Hepatic stellate cell (primary cell): ENCODE results near the gene PRUNE1.
A peak's percentile ranks its signal among the peaks of the same experiment; 100 is the strongest.

Experiments used
- DNase-seq: peaks from one replicate; pipeline ENCODE4 v3.0.0; 2011; ENCODE audit warnings: low spot score

PRUNE1 gene, protein sequence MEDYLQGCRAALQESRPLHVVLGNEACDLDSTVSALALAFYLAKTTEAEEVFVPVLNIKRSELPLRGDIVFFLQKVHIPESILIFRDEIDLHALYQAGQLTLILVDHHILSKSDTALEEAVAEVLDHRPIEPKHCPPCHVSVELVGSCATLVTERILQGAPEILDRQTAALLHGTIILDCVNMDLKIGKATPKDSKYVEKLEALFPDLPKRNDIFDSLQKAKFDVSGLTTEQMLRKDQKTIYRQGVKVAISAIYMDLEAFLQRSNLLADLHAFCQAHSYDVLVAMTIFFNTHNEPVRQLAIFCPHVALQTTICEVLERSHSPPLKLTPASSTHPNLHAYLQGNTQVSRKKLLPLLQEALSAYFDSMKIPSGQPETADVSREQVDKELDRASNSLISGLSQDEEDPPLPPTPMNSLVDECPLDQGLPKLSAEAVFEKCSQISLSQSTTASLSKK

DNA sequence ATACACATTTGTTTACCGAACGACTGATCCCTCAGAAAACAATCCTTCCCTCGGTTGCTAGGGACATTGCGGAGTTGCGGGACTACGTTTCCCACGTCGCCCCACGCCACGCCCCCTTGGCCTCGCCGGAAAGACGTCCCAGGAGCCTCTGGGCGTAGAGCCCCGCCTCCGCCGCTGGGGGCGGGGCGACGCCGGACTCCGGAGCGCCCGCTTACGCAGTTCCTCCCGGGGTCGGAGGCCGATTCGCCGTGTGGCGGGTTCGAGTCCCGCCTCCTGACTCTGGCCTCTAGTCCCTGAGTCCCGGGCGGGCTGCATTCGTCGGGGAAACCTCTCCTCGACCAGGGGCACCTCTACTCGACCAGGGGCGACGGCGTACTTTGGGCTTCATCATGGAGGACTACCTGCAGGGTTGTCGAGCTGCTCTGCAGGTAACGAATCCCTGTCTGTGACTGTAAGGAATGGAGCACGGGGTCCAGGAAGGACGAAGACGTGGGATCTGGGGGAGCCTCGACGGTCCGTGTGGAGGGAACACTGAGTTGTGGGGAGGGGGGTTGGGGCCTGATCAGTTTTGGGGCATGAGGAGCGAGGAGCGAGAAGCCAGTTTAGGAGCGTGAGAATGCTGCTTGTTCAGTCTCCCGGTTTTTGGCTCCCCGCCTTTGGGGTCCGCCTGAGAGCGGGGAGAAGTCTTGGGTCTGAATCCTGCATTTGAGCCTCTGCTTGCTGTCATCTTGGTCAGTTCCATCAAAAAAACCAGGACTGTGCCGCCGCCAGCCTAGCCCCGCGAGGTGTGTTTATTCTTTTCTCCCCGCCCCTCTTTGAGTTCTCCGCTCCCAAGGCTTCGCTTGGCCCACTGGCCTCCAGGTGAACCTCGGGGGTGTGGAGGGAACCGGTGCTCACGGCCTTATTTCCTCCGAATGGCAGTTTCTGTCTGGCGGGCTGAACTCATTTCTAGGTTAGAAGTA, at the start of gene PRUNE1:
Gene PRUNE1 (plus strand): TSS at position 206 of the 962 bp plus-strand sequence. CDS start 184 bp downstream, at position 390.
- peak; percentile 97 for DNase-seq

DNA sequence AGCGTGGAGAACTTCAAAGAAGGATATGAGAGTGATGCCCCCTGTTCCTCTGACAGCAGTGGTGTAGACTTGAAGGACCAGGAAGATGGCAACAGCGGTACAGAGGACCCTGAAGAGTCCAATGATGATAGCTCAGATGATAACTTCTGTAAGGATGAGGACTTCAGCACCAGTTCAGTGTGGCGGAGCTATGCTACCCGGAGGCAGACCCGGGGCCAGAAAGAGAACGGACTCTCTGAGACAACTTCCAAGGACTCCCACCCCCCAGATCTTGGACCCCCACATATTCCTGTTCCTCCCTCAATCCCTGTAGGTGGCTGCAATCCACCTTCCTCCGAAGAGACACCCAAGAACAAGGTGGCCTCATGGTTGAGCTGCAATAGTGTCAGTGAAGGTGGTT, 47.6 kb upstream of the PRUNE1 start:
- DNase-seq, result no peak

DNA sequence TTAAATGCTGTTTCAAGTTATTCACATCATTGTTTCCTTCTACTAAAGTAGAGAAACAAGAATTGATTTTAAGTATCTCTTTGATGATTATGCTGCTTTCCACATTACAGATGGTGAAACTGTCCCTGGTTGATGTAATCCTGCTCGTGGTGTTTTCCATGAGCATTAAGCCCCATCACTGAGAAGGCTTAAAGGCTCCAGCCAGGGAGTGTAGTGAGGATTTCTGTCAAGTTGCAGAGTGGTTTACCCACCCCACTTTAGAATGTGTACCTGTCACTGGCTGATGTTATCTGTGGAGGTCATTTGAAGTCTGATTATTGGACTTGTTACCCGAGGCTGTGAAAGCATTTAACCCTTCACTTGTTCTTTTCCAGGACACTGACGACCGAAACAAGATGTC, 46.5 kb upstream of the PRUNE1 start:
- no peak for DNase-seq

DNA sequence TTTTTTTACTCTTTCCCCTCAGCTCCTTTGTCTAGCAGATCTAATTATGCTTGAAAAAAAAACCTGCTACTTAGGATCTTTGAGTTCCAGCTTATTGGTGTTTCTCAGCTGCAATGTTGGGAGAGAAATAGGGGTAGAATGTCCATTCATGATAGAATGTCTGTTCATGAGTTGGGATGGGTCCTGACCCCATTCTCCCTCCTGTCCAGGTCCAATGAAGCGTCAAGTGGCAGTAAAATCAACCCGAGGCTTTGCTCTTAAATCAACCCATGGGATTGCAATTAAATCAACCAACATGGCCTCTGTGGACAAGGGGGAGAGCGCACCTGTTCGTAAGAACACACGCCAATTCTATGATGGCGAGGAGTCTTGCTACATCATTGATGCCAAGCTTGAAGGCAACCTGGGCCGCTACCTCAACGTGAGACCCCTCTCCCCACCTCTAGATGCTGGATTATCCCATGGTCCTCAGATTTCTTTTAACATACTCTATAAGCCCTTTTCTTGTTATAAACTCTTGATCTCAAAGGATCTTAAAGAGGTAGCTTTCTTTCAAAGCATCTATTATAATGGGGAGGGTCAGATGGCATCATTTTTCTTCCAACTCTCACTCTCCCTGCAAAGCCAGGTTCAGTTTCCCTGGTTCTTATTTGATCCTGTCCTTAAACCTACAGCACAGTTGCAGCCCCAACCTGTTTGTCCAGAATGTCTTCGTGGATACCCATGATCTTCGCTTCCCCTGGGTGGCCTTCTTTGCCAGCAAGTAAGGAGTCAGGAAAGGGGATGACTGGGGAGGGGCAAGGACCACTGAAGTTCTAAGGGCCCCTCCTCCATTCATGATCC, 44.7 kb upstream of the PRUNE1 start:
- DNase-seq, result no peak

DNA sequence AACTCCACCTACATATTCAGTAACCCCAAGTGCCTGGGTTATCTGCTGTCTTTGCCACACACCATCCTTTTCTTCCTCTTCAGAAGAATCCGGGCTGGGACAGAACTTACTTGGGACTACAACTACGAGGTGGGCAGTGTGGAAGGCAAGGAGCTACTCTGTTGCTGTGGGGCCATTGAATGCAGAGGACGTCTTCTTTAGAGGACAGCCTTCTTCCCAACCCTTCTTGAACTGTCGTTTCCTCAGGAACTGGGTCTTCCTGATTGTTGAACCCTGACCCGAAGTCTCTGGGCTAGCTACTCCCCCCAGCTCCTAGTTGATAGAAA, 44.1 kb upstream of the PRUNE1 start:
- no peak for DNase-seq

DNA sequence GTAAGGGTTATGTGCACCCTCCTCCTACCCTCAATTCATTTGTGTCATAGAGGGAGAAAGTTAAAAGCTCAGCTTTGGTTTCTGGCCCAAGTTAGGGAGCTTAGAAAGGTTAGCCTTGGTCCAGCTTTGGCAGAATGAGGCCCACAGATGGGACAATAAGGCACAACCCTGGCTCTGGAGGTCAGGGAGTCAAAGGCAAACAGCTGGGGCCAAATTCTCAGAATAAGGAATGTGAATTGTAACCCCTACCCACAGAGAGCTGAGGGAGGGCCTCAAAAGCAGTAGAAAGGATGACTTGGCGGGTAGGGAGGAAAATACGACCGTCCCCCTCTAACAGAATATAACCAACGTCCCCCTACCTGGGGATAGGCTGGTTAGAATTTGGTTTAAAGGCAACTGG, 42.6 kb upstream of the PRUNE1 start:
- DNase-seq, result no peak

DNA sequence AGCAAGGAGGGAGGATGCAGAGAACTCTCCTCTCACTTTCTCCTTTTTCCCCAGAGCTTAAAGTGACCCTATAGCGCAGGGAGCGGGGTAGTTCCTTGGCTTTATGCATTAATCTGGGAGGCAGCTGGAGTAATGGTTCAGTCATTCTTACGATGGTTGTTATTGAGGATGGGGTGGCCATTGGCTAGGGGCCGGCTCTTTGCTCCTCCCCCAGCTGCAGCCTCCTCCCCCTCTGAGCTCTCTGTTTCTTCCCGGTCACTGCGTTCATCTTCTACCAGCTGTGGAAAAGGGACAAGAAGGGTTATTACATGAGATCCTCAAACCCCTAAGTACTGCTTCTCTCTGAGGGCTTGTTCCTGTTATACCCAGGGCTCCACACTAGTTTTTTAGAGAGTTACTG, 42.2 kb upstream of the PRUNE1 start:
- no peak for DNase-seq

DNA sequence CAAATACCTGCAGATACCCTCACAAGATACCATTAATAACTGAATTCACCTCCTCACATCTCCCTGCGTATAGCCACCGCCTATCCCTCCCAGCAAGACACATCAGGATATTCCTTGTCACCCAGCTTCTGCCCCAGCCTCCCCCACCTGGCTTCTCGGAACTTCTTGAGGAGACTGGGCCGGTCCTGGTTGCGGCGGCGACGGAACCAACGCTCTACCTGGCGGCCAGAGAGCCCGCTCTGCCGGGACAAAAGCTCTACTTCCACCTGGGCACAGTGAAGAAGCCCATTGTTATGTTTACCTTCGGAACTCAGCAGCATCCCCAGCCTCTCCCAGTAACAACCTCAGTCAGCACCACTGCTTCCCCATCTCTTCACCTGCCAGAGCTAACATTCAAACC, 40.3 kb upstream of the PRUNE1 start:
- no peak for DNase-seq

DNA sequence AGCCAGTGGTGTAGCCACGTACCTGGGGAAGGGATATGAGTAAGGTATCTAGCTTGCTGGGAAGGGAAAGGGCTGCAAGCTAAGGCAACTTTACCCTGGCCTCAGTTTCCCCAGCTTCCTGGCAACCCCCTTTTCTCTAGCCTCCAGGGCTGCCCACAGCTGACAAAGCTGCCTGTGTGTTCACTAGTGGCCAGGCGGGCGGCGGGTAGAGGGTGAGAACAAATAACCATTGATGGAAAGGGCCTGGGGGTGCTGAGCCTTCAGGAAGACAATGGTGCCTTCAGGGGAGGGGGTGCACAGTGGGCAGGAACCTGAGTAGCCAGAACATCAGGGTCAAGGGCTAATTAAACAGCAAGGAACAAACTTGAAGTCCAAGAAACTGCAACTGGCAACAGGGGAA, 39.8 kb upstream of the PRUNE1 start:
- no peak for DNase-seq

DNA sequence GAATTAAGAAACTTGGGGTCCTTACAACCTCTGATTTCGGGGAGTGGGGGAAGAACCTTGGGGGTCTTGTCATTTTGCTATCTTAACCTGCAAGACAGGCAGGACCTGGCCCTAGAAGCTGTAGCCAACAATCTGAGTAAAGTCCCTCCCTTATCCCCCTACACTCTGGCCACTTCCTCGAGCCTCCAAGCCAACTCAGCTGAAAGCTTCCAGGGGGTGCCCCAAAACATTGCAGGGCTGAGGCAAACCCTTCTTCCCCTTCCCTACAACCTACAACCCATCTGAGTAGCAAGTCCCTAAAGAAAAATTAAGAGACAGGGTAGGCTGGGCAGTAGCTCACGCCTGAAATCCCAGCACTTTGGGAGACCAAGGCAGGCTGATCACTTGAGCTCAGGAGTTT, 38.6 kb upstream of the PRUNE1 start:
- no peak for DNase-seq

DNA sequence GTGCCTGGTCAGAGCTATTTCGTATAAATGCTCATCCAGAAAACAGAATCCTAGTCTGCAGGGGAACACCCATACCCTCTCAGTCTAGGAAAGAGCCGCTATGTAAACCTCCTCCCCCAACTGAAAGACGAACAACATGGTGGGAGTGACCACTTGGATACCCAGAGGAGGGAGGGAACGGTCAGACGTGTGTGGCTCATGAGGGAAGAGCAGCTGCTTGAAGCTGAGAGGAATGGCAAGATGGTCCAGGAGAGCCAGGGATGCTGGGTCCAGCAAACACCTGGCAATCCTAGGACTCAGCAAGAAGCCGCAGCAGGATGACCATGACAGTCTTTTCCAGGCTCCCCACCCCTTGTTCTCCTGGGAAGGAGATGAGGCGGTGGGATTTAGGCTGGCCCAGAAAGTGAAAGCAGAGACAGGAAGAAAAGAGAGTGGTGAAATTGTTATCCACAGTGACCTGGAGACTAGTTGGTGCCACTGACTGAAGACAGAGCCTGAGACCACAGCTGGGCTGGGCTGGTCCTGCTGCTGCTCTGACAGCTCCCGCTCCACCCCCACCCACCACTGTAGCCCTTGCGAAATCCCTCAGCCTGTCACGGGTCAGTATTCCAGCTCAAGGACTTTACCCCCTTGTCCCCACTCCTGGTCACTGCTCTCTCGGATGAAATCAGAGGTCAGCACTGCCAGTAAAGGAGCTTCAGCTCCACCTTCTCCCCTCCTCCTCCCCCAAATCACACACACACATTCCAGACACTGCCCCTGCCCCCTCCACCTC, 37.3 kb upstream of the PRUNE1 start:
- peak; percentile 73 for DNase-seq

DNA sequence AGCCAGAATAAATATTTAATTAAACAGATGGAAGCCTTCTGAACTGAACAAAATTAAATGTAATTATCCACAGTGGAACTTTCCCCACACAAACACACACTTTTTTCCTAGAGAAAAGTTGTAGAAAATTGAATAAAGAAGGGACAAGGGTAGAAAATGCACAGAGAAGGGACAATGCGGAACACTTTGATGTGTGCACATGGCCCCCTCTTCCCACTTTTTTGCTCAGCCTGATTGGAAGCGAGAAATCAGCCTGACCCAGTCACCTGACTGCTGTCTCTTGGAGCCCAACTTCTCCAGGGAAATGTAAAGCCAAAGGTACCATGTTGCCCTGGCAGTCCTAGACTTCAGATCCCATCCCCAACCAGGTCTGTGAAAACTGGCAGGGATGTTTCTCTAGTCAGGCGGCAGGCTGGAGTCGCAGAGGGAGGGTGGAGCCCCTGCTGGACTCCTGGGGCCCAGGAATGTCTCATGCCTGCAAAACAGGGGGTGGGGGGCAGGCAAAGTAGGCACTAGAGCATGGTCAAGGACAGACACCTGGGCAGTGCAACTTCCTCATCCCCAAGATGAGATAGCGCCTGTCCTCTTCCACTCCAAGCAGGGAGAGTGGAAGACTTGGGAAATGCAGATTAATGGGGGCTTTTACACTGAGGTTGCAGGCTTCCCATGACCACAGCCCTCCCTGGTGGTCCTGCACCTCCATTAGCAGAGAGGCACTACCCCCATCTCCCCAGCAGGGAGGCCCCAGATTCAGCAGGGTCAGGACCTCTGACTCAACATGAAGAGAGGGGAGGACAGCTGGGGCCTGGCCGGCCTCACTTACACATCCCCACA, 36.4 kb upstream of the PRUNE1 start:
- no peak for DNase-seq

DNA sequence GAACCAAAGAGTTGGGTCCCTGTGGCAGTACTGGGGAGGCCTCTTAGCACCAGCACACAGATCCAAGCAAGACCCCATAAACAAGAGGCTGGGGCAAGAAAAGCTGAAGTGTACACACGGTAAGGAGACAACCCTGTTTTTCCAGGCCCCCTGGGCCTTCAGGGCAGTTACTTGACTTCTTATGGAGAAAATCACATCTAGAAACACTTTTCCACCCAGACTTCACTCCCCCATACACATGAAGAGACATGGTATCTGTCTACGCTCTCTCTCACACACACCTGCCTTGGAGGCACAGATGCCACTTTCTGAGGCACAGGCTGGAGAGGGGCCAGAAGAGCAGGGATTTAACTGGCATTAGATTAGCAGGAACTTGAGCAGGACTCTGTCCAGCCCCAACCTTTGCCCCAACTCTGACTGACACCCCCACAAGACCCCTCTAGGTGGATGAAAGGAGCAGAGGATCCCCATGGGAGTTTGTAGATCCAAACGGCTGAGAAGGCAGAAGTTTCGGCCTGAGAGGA, 35.8 kb upstream of the PRUNE1 start:
- no peak for DNase-seq

DNA sequence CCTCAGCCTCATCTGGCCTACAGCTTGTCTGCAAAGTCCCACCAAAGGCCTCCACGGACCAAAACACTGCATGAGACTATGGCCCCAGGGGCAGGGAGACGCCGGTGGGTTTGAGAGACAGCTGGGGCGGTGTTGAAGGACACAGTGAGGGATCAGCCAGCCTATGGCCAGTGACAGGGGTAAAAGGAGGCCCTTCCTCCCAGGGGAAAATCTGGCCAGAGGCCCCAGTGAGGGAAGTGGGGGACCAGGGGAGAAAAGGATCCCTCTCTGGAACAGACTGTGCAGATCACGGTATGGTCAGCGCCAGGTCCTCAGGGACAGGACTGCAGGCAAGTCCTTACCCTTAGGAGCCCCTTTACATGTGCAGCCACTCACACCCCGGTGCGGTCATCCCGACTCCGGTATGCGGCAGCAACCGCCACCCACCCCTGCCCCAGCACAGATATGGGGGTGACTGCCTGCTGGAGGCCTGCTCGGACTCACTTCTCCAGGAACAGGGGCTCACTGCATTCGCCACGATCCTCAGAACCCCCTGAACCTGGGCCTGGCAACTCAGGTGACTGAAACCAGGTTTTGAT, 34.9 kb upstream of the PRUNE1 start:
- peak; percentile 44 for DNase-seq

DNA sequence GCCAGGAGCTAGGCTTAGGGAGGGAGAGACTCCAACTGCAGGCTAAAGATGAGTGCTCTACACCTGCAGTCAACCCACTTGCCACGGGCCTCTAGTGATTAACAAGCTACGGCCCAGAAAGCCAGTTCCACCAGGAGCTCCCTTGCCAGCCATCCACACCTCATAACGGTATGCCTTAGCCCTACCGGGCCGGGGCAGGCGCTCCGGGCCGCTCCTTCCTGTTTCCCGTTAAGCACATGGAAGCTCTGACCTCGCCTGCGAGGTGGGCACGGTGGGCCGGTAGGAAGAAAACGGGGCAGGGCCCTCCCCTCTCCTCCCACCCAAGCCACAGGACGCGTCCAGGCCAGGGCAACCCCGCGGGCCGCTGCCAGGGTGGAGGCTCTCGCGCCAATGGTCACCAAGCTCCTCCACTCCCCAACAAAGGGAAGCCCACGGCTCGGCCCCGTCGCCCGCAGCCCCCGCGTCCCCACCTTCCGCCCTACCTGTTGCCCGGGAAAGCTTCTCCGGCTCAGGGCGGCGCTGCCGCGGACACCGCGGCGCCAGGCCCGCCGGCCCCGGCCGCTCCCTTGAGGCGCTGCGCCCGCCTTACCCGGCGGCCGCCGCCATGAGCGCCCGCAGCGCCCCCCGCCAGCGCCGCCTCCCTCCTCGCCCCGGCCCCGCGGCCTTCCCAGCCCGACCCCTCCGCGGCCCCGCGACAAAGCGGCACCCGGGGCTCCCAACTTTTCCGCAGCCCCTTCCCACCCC, 34.2 kb upstream of the PRUNE1 start:
- peak; percentile 46 for DNase-seq

DNA sequence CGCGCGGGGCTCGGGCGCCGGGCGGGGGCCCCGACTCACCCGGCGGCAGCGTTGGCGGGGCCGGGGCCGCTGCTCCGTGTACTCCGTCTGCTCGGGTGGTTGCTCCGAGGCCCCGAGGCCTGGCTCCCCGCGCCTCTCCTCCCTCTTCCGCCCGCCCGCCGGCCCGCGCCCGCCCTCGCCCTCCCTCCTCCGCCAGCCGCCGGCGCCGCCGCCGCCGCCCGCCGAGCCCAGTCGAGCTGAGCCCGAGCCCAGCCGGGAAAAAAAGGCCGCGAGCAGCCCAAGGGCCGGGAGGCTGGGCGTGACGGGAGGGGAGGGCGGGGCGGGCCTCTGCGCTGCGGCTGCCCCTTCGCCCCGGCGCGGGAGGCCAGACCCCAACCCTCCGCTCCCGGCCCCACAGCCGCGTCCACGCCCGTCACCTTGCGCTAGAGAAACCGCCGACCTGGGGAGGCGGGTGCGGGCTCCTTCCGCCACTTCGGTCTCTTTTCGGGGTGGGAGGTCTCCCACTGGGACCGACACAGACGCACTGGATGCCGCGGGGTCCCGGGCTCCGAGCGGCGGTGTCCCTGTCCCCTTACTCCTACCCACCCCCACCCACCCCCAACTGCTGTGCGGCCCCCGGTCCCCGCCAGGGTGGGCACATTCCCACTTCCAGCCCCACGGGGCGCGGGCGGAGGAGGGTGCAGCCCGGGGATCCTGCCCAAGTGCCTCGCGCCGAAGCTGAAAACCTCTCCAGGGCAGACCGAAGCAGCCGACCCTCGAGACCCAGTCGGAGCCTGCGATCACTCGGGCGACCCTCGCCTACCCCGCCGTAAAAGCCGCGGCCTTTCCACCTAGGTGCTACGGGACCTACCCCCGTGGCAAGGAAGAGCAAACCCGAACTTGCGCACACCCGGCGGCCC, 33.4 kb upstream of the PRUNE1 start, which contains the start of gene CERS2:
Gene CERS2 (minus strand): TSS at position 256 of the 899 bp plus-strand sequence. CDS start 5,745 bp downstream, outside the sequence.
- peak; percentile 89 for DNase-seq

DNA sequence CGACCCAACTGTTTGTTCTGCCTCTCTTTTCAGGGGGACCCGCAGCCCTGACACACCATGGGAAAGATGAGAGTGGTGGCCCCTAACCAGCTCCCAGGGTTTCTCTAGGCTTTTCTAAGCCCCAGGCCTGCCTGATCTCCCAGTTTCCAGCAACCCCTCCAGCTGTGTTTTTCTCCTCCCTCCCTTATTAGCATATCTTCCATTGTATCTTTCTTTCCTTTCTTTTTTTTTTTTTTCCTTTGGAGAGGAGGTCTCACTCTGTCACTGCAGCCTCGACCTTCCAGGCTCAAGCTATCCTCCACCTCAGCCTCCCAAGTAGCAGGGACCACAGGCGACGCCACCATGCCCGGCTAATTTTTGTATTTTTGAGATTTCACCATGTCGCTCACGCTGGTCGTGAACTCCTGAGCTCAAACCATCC, 31.8 kb upstream of the PRUNE1 start:
- no peak for DNase-seq
